H9 (cell line): ENCODE results near the gene PPFIA4. TPM values are rescaled to one million over a fixed set of nuclear protein-coding genes. Genes with fewer than 3 reads are reported as not detected.
A peak's percentile ranks its signal among the peaks of the same experiment; 100 is the strongest.

Source experiments
- DNase-seq: peaks from one replicate; pipeline ENCODE4 v3.0.0-alpha.2; 2017
- H2AFZ ChIP-seq: one replicate; pipeline ENCODE4 v1.6.1; 2013; ENCODE audit warnings: mild to moderate bottlenecking, low read length, control low read depth, moderate library complexity
- H2AK5ac ChIP-seq: 2 replicates; pipeline ENCODE4 v1.6.1; 2013; ENCODE audit warnings: low read length, control low read depth, mixed read lengths; ENCODE audit not compliant: insufficient read length
- H2BK120ac ChIP-seq: one replicate; pipeline ENCODE4 v1.6.1; 2013; ENCODE audit warnings: low read depth, mild to moderate bottlenecking, low read length, control low read depth, inconsistent platforms; ENCODE audit not compliant: poor library complexity, severe bottlenecking
- H2BK12ac ChIP-seq: 2 replicates; pipeline ENCODE4 v1.6.1; 2013; ENCODE audit warnings: low read length, control low read depth, mixed read lengths, low read depth; ENCODE audit not compliant: insufficient read length
- H2BK15ac ChIP-seq: 2 replicates; pipeline ENCODE4 v1.6.1; 2013; ENCODE audit warnings: low read depth, low read length, control low read depth
- H2BK20ac ChIP-seq: one replicate; pipeline ENCODE4 v1.6.1; 2013; ENCODE audit warnings: low read depth, mild to moderate bottlenecking, low read length, control low read depth, inconsistent platforms; ENCODE audit not compliant: poor library complexity, severe bottlenecking
- H2BK5ac ChIP-seq: 2 replicates; pipeline ENCODE4 v1.6.1; 2013; ENCODE audit warnings: low read length, control low read depth, mixed read lengths; ENCODE audit not compliant: insufficient read length
- H3K14ac ChIP-seq: 2 replicates; pipeline ENCODE4 v1.6.1; 2013; ENCODE audit warnings: low read length, control low read depth; ENCODE audit not compliant: insufficient read depth
- H3K18ac ChIP-seq: 2 replicates; pipeline ENCODE4 v1.6.1; 2013; ENCODE audit warnings: low read depth, mild to moderate bottlenecking, mixed read lengths, low read length, control low read depth; ENCODE audit not compliant: insufficient read length
- H3K23ac ChIP-seq: 2 replicates; pipeline ENCODE4 v1.6.1; 2013; ENCODE audit warnings: low read length, control low read depth, mixed read lengths, low read depth; ENCODE audit not compliant: insufficient read length
- H3K23me2 ChIP-seq: 2 replicates; pipeline ENCODE4 v1.6.1; 2013; ENCODE audit warnings: low read depth, mild to moderate bottlenecking, mixed read lengths, low read length, control low read depth; ENCODE audit not compliant: insufficient read length, poor library complexity, severe bottlenecking
- H3K27ac ChIP-seq: 2 replicates; pipeline ENCODE4 v1.5.1; 2013; ENCODE audit warnings: low read length, control low read depth, mixed read lengths, low read depth; ENCODE audit not compliant: insufficient read length
- H3K27me3 ChIP-seq: 2 replicates; pipeline ENCODE4 v1.6.1; 2013; ENCODE audit warnings: low read length, control low read depth, inconsistent platforms; ENCODE audit not compliant: insufficient read depth
- H3K4ac ChIP-seq: 2 replicates; pipeline ENCODE4 v1.6.1; 2013; ENCODE audit warnings: low read depth, mild to moderate bottlenecking, control low read depth, inconsistent platforms, low read length, moderate library complexity
- H3K4me1 ChIP-seq: 2 replicates; pipeline ENCODE4 v1.6.1; 2013; ENCODE audit warnings: low read length, control low read depth, inconsistent platforms; ENCODE audit not compliant: insufficient read depth
- H3K4me2 ChIP-seq: 2 replicates; pipeline ENCODE4 v1.6.1; 2013; ENCODE audit warnings: low read length, control low read depth, mixed read lengths; ENCODE audit not compliant: insufficient read length, insufficient read depth
- H3K56ac ChIP-seq: 2 replicates; pipeline ENCODE4 v1.6.1; 2013; ENCODE audit warnings: low read depth, mild to moderate bottlenecking, mixed read lengths, low read length, control low read depth; ENCODE audit not compliant: insufficient read length
- H3K79me1 ChIP-seq: 2 replicates; pipeline ENCODE4 v1.6.1; 2013; ENCODE audit warnings: low read depth, mild to moderate bottlenecking, moderate library complexity, low read length, control low read depth, inconsistent platforms; ENCODE audit not compliant: insufficient read depth, poor library complexity, severe bottlenecking
- H3K79me2 ChIP-seq: 2 replicates; pipeline ENCODE4 v1.6.1; 2013; ENCODE audit warnings: low read length, control low read depth, inconsistent platforms; ENCODE audit not compliant: insufficient read depth
- H3K9ac ChIP-seq: 2 replicates; pipeline ENCODE4 v1.6.1; 2013; ENCODE audit warnings: low read length, control low read depth, mixed read lengths; ENCODE audit not compliant: insufficient read length; ENCODE audit errors: extremely low read depth
- H3K9me3 ChIP-seq: one replicate; pipeline ENCODE4 v1.6.1; 2013; ENCODE audit warnings: low read depth, low read length, inconsistent platforms; ENCODE audit not compliant: control insufficient read depth
- H3T11ph ChIP-seq: one replicate; pipeline ENCODE4 v1.6.1; 2013; ENCODE audit warnings: mild to moderate bottlenecking, low read length, control low read depth, inconsistent platforms
- H4K20me1 ChIP-seq: one replicate; pipeline ENCODE4 v1.6.1; 2013; ENCODE audit not compliant: control insufficient read depth, insufficient read length, insufficient read depth
- H4K5ac ChIP-seq: 2 replicates; pipeline ENCODE4 v1.6.1; 2013; ENCODE audit warnings: low read depth, mild to moderate bottlenecking, mixed read lengths, low read length, control low read depth; ENCODE audit not compliant: insufficient read length
- H4K8ac ChIP-seq: replicated peaks from 2 replicates; pipeline ENCODE4 v1.6.1; 2013; ENCODE audit warnings: low read length, control low read depth, mixed read lengths, low read depth; ENCODE audit not compliant: insufficient read length
- H4K91ac ChIP-seq: 2 replicates; pipeline ENCODE4 v1.6.1; 2013; ENCODE audit warnings: low read depth, mild to moderate bottlenecking, moderate library complexity, mixed read lengths, low read length, control low read depth; ENCODE audit not compliant: insufficient read length
- H3K27ac Mint-ChIP-seq, 3 experiments: 2 replicates in 2 of 3; 3 replicates in 1 of 3; pipeline ENCODE4 v1.8.0; 2020 to 2021; ENCODE audit warnings: mixed read lengths in 3 of 3, mild to moderate bottlenecking in 1 of 3, moderate library complexity in 1 of 3
- H3K27me3 Mint-ChIP-seq: 2 replicates; pipeline ENCODE4 v1.8.0; 2021; ENCODE audit warnings: low read depth, mild to moderate bottlenecking, moderate library complexity, mixed read lengths
- H3K36me3 Mint-ChIP-seq, 3 experiments: 2 replicates in 2 of 3; 3 replicates in 1 of 3; pipeline ENCODE4 v1.8.0; 2020 to 2021; ENCODE audit warnings: low read depth in 3 of 3, mixed read lengths in 3 of 3; ENCODE audit not compliant: insufficient read depth in 1 of 3
- H3K4me1 Mint-ChIP-seq, 2 experiments: 2 replicates each; pipeline ENCODE4 v1.8.0; 2020; ENCODE audit warnings: mixed read lengths in 2 of 2
- H3K4me3 Mint-ChIP-seq, 2 experiments: 2 replicates in 1 of 2; 3 replicates in 1 of 2; pipeline ENCODE4 v1.8.0; 2020 to 2021; ENCODE audit warnings: mild to moderate bottlenecking in 2 of 2, mixed read lengths in 2 of 2, moderate library complexity in 1 of 2
- H3K9me3 Mint-ChIP-seq, 2 experiments: 2 replicates in 1 of 2; 3 replicates in 1 of 2; pipeline ENCODE4 v1.8.0; 2020; ENCODE audit warnings: mild to moderate bottlenecking in 2 of 2, mixed read lengths in 2 of 2, moderate library complexity in 1 of 2
- total RNA-seq: library from RNA; stranded (reverse); gene quantifications from 2 replicates; pipeline ENCODE4 v1.2.1, GENCODE V29; 2021
- TF ChIP-seq, protein P1 (sequence below): fragments of 200-600 bp; sonication (generic); conservative IDR thresholded peaks from 3 replicates; pipeline ENCODE4 v1.8.0; 2021; ENCODE audit warnings: antibody characterized with exemption, mild to moderate bottlenecking

Gene PPFIA4
- total RNA-seq, 1 experiment from 2014 or later: 3.9 TPM

DNA sequence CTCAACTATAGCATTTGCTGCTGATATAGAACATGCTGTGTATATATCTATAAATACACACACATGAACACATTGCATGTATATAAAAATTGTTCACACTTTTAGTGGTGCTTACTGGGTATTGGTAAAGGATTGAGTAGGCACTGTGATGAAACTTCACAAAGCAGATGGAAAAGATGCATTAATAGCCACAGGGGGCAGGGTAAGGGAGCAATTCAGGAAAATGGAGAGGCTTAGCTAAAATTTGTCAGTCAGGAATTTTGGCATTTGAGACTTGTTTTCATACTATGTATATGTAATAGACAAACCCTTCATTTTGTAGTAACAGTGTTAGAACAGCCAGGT is 633 bp upstream of the PPFIA4 start:
- Histone ChIP-seq H2AK5ac (no peak overlapping the region), H3K23me2 (peaks cover 7% of the 10 kb centered on the region), H2BK12ac (no peak overlapping the region), H3K56ac (no peak overlapping the region), H3K14ac (no peak overlapping the region), H2BK120ac (no peak overlapping the region), H3T11ph (no peak overlapping the region), H3K79me2 (no peaks in the 10 kb centered on the region), H3K18ac (no peak overlapping the region), H4K91ac (no peak overlapping the region), H3K4me2 (no peak overlapping the region), H2BK5ac (no peak overlapping the region), H3K9ac (no peak overlapping the region), H3K4me1 (no peaks in the 10 kb centered on the region), H2BK15ac (no peak overlapping the region), H2BK20ac (no peak overlapping the region), H4K8ac (no peak overlapping the region), H4K5ac (no peak overlapping the region), H3K23ac (no peak overlapping the region), H2AFZ (no peak overlapping the region), H3K79me1 (no peaks in the 10 kb centered on the region), H3K27me3 (peaks cover 12% of the 10 kb centered on the region; the same call in 1 of the 2 replicates), H3K9me3 (no peaks in the 10 kb centered on the region), H4K20me1 (no peaks in the 10 kb centered on the region), H3K27ac (no peak overlapping the region), H3K4ac (no peak overlapping the region)
- TF ChIP-seq, protein P1, sequence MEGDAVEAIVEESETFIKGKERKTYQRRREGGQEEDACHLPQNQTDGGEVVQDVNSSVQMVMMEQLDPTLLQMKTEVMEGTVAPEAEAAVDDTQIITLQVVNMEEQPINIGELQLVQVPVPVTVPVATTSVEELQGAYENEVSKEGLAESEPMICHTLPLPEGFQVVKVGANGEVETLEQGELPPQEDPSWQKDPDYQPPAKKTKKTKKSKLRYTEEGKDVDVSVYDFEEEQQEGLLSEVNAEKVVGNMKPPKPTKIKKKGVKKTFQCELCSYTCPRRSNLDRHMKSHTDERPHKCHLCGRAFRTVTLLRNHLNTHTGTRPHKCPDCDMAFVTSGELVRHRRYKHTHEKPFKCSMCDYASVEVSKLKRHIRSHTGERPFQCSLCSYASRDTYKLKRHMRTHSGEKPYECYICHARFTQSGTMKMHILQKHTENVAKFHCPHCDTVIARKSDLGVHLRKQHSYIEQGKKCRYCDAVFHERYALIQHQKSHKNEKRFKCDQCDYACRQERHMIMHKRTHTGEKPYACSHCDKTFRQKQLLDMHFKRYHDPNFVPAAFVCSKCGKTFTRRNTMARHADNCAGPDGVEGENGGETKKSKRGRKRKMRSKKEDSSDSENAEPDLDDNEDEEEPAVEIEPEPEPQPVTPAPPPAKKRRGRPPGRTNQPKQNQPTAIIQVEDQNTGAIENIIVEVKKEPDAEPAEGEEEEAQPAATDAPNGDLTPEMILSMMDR: no peak
- Mint-ChIP-seq H3K9me3 (peaks cover 0 to 8% of the 10 kb centered on the region in 2 experiments; a peak in 1 of 5 replicates), H3K4me1 (peaks cover 18% of the 10 kb centered on the region in 2 experiments), H3K4me3 (peak overlapping the region in 1 of 2 experiments; percentile 59; a peak in 3 of 5 replicates), H3K27ac (0 out of 7 replicates have a peak overlapping the region, but pooled peaks of 1 of the 3 experiments have one; percentile 0), H3K27me3 (peaks cover 38% of the 10 kb centered on the region), H3K36me3 (peaks cover 31 to 47% (median 46%) of the 10 kb centered on the region in 3 experiments)
- DNase-seq: no peak
